T-helper 1 cell treated with Interleukin-12 subunit alpha and Interleukin-12 subunit beta and Interleukin-4 antibody, amounts not matched to agents 30 ng/mL and 1 ng/mL, for 36 hours (primary cell): Measurements from ENCODE around the gene PSMA7. TPM values are rescaled to one million over a fixed set of nuclear protein-coding genes. Genes with fewer than 3 reads are reported as not detected.
"Not testable (repeated sequence)": the region's sequence is repeated elsewhere in the genome, so short reads cannot be mapped to it uniquely, and the experiment has no call there.

Experiments
- intact Hi-C: fragments of 100-400 bp; cut with micrococcal nuclease; formaldehyde crosslinking; loops from one replicate; pipeline ENCODE4 v1.15.1; 2024
- total RNA-seq: library from RNA; stranded (reverse); gene quantifications from 2 replicates; pipeline ENCODE4 v1.2.3, GENCODE V29; 2022

The PSMA7 gene
- total RNA-seq, 1 donor from 2014 or later: 342 TPM

- intact Hi-C loops: loop anchor here (2.0 kb wide), 1 partner anchor 125 kb away; no protein-coding TSS in a partner anchor
Observed at GRCh38 chr20:62156254-62156556, 13.0 kb upstream of the PSMA7 start.

- intact Hi-C loops: loop anchor here (2.0 kb wide), 1 partner anchor 125 kb away; no protein-coding TSS in a partner anchor
Observed at GRCh38 chr20:62155428-62156253, 12.4 kb upstream of the PSMA7 start.

- intact Hi-C loops: no loop called here
Observed at GRCh38 chr20:62151835-62152364, 8.7 kb upstream of the PSMA7 start.

- intact Hi-C loops: no loop called here
Observed at GRCh38 chr20:62151225-62151624, 8.0 kb upstream of the PSMA7 start.

- intact Hi-C loops: no loop called here
Observed at GRCh38 chr20:62150310-62150575, 7.0 kb upstream of the PSMA7 start.

GRCh38 chr20:62149532-62150309 lies 6.5 kb upstream of the PSMA7 start:
- intact Hi-C loops: no loop called here

- intact Hi-C loops: no loop called here
Observed at GRCh38 chr20:62148908-62149314, 5.7 kb upstream of the PSMA7 start.

- intact Hi-C loops: not testable (repeated sequence)
Observed at GRCh38 chr20:62148383-62148782, 5.2 kb upstream of the PSMA7 start.

GRCh38 chr20:62147528-62147927 lies 4.3 kb upstream of the PSMA7 start:
- intact Hi-C loops: no loop called here

GRCh38 chr20:62147125-62147524 lies 3.9 kb upstream of the PSMA7 start:
- intact Hi-C loops: no loop called here

GRCh38 chr20:62146019-62146755 lies 3.0 kb upstream of the PSMA7 start:
- intact Hi-C loops: no loop called here

GRCh38 chr20:62145688-62146018 lies 2.5 kb upstream of the PSMA7 start:
- intact Hi-C loops: no loop called here

- intact Hi-C loops: loop anchor here (1.0 to 5.0 kb wide), 5 partner anchors 22 to 243 kb away; partner anchors contain the start of genes ADRM1, LSM14B, OSBPL2 and RPS21
Observed at GRCh38 chr20:62143957-62144825, 997 bp upstream of the PSMA7 start.

- intact Hi-C loops: loop anchor here (1.0 to 5.0 kb wide), 6 partner anchors 20 to 245 kb away; partner anchors contain the start of genes ADRM1, LSM14B, OSBPL2 and RPS21
Observed at GRCh38 chr20:62142252-62143080, 728 bp downstream of the PSMA7 start.

- intact Hi-C loops: loop anchor here (1.0 to 5.0 kb wide), 4 partner anchors 75 to 246 kb away; partner anchors contain the start of genes OSBPL2 and RPS21
Observed at GRCh38 chr20:62141397-62142251, 1.6 kb downstream of the PSMA7 start.

- intact Hi-C loops: loop anchor here (1.0 to 5.0 kb wide), 2 partner anchors 130 to 246 kb away; partner anchors contain the start of gene RPS21
Observed at GRCh38 chr20:62141043-62141396, 2.2 kb downstream of the PSMA7 start.

- intact Hi-C loops: loop anchor here (5.0 kb wide), 2 partner anchors 112 to 248 kb away; partner anchors contain the start of gene RPS21
Observed at GRCh38 chr20:62139636-62140035, 3.6 kb downstream of the PSMA7 start.

GRCh38 chr20:62138912-62139311 lies 4.3 kb downstream of the PSMA7 start:
- intact Hi-C loops: loop anchor here (5.0 kb wide), 1 partner anchor 112 kb away; no protein-coding TSS in a partner anchor

GRCh38 chr20:62138204-62138543 lies 5.0 kb downstream of the PSMA7 start:
- intact Hi-C loops: loop anchor here (5.0 kb wide), 1 partner anchor 111 kb away; no protein-coding TSS in a partner anchor
